ENCODE results near the gene SHFL.

SHFL gene

GRCh38 chr19:10085641-10086590 lies at the start of gene SHFL:
SHFL (plus strand) TSS chr19:10086317; CDS start chr19:10086428, 111 bp downstream.
- FAIRE-seq = no peak
- no peak for DNase-seq (ENCODE audit: low spot score)

GRCh38 chr19:10036601-10037071 lies 49.5 kb upstream of the SHFL start:
- FAIRE-seq (no peak), DNase-seq (ENCODE audit: low spot score) (no peak)

GRCh38 chr19:10037367-10037766 lies 48.8 kb upstream of the SHFL start:
- DNase-seq (ENCODE audit: low spot score) = no peak
- no peak for FAIRE-seq

- DNase-seq (ENCODE audit: low spot score) = no peak
- FAIRE-seq = no peak
These were observed 48.3 kb upstream of the SHFL start for GRCh38 chr19:10037809-10038208.

DNA sequence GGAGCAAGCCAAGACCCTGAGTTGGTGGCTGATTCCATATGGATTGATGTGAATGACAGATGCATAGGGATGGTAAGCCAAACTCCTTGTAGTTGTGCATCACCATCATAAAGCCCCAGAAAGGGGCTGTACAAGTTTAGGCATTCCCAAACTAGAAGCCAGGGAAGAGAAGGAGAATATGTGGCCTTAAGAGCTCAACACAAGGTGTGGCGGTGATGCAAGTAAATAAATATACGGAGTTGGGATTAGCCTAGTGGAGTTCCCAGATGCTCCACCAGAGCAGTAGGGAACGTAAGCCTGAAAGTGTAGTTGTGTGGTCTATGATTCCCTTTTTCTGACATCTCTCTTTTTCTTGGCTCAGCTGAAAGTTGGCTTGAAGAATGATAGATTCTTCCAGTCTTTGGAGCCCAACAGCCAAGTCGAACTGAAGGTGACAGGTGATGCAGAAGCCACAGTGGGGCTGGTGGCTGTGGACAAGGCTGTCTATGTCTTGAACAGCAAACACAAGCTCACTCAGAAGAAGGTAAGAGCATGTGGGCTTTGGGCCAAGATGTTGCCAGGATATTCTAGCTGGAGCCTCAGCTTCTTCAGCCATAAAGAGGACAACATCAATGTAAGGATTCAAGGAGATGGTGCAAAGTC lies 42.7 kb upstream of the SHFL start:
- DNase-seq (ENCODE audit: low spot score) (no peak), FAIRE-seq (no peak)

GRCh38 chr19:10044390-10044789 lies 41.7 kb upstream of the SHFL start:
- FAIRE-seq = no peak
- DNase-seq (ENCODE audit: low spot score) = no peak

DNA sequence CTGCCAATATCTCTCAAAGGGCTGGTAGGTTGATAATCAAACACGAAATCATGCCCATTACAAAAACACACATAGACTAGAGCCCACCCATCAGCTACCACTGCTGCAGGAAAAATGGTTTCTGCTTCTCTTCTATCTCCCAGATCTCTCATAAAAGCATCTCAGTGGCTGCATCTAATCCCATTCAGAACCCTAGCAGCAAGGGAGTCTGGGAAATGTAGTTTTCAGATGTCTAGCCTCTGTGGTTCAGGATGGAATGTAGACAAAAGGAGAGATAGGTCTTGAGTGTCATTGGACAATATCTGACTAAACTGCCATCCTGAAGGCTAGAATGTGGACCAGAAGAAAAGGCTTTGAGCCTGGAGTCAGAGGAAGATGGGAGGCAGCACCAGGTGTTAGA lies 40.7 kb upstream of the SHFL start:
- FAIRE-seq (no peak), DNase-seq (ENCODE audit: low spot score) (no peak)

DNA sequence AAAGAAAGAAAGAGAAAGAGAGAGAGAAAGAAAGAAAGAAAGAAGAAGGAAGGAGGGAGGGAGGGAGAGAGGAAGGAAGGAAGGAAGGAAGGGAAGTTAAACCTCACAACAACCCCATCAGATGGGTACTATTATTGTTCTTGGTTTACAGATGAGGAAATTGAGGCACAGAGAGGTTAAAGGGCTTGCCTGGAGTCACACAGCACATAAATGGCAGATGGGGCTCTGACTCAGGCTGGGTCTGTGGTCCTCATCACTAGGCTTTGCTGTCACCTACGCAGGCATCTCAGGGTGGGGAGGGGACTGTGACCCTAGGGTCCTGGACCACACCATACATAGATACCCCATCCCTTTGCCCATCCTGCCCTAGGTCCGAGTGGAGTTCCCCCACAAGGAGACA lies 36.5 kb upstream of the SHFL start:
- no peak for DNase-seq (ENCODE audit: low spot score)
- FAIRE-seq = no peak

DNA sequence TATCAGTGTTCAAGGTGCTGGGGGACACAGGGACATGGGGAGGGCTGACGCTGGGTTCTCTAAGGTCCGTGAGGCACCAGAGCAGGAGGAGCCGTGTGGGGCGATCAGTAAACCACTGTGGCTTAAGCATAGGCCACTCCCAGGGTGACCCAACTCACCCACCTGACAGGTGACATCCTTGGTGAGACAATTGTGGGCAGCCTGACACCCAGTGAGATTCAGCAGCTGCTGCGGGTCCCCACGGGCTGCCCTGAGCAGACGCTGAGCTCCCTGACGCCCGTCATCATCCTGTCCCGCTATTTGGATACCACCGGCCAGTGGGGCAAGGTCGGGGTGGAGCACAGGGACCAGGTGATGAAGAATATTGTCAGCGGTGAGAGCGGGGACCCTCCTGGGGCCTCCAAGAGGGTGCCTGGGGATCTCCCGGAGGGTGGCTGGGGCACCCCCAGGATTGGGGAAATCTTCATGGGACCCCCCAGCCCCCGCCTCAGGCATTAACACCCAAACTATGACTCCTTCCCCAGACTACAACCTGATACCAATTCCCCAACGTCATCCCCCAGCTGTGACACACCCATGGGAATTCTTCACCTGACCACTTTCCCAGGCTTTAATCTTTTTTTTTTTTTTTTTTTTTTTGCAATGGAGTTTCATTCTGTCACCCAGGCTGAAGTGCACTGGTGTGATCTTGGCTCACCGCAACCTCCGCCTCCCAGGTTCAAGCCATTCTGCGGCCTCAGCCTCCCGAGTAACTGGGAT lies 33.3 kb upstream of the SHFL start:
- FAIRE-seq (no peak), DNase-seq (ENCODE audit: low spot score) (no peak)

DNA sequence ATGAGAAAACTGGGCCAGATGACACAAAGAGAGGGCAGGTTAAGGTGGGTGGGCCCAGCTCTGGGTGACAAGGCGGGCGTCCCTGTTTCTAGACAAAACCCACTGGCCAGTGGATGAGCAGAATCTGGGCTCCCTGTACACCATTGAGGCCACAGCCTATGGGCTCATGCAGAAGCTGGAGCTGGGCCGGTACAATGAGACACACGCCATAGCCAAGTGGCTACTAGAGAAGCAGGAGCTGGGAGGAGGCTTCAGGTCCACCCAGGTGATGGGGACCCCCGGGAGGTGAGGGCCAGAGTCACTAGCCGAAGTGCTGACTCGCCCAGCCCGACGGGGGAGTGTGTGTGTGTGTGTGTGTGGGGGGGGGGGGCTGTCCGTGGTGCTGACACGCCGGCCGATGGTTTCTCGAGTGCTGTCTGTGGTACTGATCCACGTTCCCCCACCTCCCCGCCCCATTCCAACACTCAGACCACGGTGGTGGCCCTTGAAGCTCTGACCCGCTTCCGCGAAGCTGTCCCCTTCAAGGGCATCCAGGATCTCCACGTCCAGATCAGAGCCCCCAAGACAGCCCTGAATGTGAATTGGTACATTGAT lies 24.3 kb upstream of the SHFL start:
- no peak for DNase-seq (ENCODE audit: low spot score)
- FAIRE-seq = no peak

GRCh38 chr19:10068205-10068604 lies 17.9 kb upstream of the SHFL start:
- DNase-seq (ENCODE audit: low spot score) (no peak), FAIRE-seq (no peak)

- DNase-seq (ENCODE audit: low spot score) (no peak), FAIRE-seq (no peak)
These were observed 17.1 kb upstream of the SHFL start for GRCh38 chr19:10069046-10069445.

DNA sequence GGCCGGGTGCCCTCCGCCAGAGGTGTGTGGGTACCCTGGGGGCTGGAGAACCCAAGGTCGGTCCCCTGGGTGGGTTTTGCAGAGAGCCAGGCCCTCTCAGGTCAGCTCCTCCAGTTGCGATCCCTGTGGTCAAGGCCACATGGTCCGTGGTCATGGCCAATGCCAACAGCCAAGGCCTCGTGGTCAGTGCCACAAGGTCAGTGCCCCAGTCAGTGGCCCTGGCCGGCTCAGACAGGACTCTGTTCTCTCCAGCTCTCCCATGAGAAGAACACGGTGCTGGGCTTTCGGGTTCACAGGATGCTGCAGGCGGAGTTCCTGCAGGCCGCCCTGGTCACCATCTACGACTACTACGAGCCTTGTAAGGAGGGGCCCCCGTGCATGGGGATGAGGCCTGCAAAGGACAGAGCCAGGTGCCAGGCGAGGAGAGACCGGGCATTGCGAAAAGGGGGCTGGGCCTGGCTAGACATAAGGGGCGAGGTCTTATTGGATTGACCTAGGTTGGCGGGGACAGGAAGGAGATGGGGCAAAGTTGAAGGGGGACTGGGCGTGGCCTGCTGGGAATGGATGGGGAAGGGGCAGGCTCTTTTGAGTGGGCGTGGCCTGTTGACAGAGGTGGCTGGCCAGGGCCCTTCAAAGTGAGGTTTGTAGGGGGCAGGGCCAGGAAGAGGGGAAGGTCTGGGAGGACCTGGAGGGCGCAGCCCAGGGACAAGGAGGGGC lies 15.2 kb upstream of the SHFL start:
- DNase-seq (ENCODE audit: low spot score) (no peak), FAIRE-seq (no peak)

GRCh38 chr19:10074153-10074552 lies 12.0 kb upstream of the SHFL start:
- DNase-seq (ENCODE audit: low spot score) (peak; percentile 16), FAIRE-seq (no peak)

GRCh38 chr19:10076535-10076934 lies 9.6 kb upstream of the SHFL start:
- FAIRE-seq (no peak), DNase-seq (ENCODE audit: low spot score) (no peak)

DNA sequence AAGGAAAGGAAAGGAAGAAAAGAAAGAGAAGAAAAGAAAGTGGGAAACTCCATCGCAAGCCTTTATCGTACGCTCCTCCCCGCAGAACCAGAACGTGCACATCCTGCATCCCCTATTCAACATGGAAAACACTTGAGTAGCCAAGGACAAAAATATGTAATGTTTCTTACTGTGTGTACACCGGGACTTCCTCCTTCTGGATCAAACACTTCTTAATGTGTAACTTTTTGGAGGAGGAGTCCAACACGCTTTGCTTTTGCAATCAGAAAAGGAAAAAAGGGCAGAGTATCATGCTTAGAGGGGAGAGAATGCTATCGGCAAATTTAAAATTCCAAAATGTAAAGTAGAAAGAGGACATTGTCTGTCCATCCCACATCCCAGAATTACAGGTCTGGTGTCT lies 7.8 kb upstream of the SHFL start:
- FAIRE-seq (no peak), DNase-seq (ENCODE audit: low spot score) (no peak)

- FAIRE-seq (no peak), DNase-seq (ENCODE audit: low spot score) (no peak)
These were observed 7.1 kb upstream of the SHFL start for GRCh38 chr19:10079031-10079453.

- FAIRE-seq (no peak), DNase-seq (ENCODE audit: low spot score) (no peak)
These were observed 2.2 kb upstream of the SHFL start for GRCh38 chr19:10083911-10084310.

GRCh38 chr19:10084803-10085202 lies 1.3 kb upstream of the SHFL start:
- FAIRE-seq (no peak), DNase-seq (ENCODE audit: low spot score) (no peak)

DNA sequence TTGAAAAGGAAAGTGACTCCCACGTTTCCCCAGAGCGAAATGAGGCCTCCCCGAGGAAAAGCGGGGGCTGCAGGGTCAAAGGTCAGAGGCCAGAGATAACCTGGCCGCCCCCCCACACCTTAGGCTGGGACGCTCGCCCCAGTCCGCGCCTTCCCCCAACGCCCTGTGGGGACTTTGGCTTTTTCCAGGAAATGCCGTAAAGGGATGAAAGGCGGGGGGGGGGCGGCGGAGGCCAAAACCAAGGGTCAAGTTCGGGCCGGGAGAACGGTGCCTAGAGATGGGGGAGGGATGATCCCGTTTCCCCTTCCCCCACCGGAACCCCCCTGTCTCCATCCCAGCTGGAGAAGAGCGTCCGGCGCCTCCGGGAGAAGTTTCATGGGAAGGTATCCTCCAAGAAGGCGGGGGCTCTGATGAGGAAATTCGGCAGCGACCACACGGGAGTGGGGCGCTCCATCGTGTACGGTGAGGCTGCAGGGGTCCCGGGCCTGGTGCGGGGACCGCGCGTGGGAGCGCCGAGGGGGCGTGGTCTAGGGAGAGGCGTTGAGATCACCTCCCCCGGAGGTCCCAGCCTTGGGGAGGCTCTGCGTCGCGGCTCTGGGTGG lies 575 bp downstream of the SHFL start:
- no peak for FAIRE-seq
- DNase-seq (ENCODE audit: low spot score) = no peak
